Peyer's patch (tissue), 4 donors: ENCODE results near the gene VWC2L.

Experiments used
- POLR2A ChIP-seq, 2 donors: fragments of 450-650 bp; IDR thresholded peaks; one replicate each; pipeline ENCODE4 v1.5.1; 2017; ENCODE audit warnings: antibody characterized with exemption in 2 of 2, mild to moderate bottlenecking in 2 of 2, moderate library complexity in 2 of 2
- TF ChIP-seq, protein P1 (sequence below), 6 experiments: fragments of 450-650 bp in 4 of 6; fragments of 200-600 bp in 2 of 6; sonication (generic) in 1 of 6; IDR thresholded peaks; one replicate each; pipeline ENCODE4 v1.5.1; 2017 to 2019; ENCODE audit warnings: antibody characterized with exemption in 6 of 6, mild to moderate bottlenecking in 3 of 6, moderate library complexity in 1 of 6

DNA sequence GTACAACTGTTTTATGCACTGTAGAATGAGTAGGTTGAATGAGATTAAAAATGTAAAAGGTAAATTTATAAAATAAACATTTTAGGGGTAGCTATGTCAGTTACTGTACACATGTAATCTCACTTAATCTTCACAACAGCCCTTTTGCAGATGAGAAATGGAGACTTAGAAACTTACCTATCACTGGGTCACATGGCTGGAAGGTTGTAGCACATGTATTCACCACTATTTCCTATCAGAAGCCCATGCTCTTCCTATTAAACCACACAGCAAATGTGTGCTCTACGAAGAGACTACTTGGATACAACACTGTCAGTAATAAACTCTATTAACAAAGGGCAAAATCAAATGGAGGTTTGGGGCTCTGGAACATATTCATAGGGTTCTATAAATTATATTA lies 60.5 kb downstream of the VWC2L start:
- TF ChIP-seq POLR2A (IDR thresholded peaks at IDR 0.05), result no peak
- TF ChIP-seq, protein P1, sequence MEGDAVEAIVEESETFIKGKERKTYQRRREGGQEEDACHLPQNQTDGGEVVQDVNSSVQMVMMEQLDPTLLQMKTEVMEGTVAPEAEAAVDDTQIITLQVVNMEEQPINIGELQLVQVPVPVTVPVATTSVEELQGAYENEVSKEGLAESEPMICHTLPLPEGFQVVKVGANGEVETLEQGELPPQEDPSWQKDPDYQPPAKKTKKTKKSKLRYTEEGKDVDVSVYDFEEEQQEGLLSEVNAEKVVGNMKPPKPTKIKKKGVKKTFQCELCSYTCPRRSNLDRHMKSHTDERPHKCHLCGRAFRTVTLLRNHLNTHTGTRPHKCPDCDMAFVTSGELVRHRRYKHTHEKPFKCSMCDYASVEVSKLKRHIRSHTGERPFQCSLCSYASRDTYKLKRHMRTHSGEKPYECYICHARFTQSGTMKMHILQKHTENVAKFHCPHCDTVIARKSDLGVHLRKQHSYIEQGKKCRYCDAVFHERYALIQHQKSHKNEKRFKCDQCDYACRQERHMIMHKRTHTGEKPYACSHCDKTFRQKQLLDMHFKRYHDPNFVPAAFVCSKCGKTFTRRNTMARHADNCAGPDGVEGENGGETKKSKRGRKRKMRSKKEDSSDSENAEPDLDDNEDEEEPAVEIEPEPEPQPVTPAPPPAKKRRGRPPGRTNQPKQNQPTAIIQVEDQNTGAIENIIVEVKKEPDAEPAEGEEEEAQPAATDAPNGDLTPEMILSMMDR (IDR thresholded peaks at IDR 0.05), result no peak
